ENCODE results near the gene ZBTB16. TPM values are rescaled to one million over a fixed set of nuclear protein-coding genes. Genes with fewer than 3 reads are reported as not detected.

Gene ZBTB16
- total RNA-seq, 1 donor from 2014 or later: not detected

DNA sequence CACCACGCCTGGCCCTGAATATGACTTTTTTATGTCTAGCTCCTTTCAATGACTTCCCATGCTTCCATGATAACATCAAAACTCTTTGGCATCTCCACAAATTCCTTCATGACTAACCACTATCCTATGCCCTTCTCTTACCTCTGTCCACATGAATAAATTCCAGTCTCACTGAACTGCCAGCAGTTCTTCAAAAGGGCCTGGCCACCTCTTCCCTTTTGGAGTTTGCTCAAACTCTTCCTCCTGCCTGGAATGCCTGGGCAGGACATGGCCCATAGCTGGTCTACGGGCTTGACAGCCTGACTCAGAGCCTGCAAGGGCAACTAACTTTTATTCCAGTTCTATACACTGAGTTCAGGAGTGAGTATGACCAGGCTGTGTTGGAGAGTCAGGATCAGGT lies 41.8 kb upstream of the ZBTB16 start:
- H3K27ac Mint-ChIP-seq: no peak overlapping the region
- H3K27me3 Mint-ChIP-seq (ENCODE audit: low read depth): peaks cover 40% of the 10 kb centered on the region
- H3K4me1 Mint-ChIP-seq: no peaks in the 10 kb centered on the region
- no peaks in the 10 kb centered on the region for H3K9me3 Mint-ChIP-seq
- no peak for DNase-seq (ENCODE audit: low spot score in 2 of 2, unreplicated experiment in 2 of 2)
- H3K4me3 Mint-ChIP-seq: no peak overlapping the region
- H3K36me3 Mint-ChIP-seq: no peaks in the 10 kb centered on the region
- TF ChIP-seq CTCF (IDR thresholded peaks at IDR 0.05; ENCODE audit: unreplicated experiment): no peak

- H3K36me3 Mint-ChIP-seq: no peaks in the 10 kb centered on the region
- no peaks in the 10 kb centered on the region for H3K9me3 Mint-ChIP-seq
- no peak for DNase-seq (ENCODE audit: low spot score in 2 of 2, unreplicated experiment in 2 of 2)
- peaks cover 43% of the 10 kb centered on the region for H3K27me3 Mint-ChIP-seq (ENCODE audit: low read depth)
- no peaks in the 10 kb centered on the region for H3K4me1 Mint-ChIP-seq
- no peak overlapping the region for H3K4me3 Mint-ChIP-seq
- no peak for TF ChIP-seq CTCF (IDR thresholded peaks at IDR 0.05; ENCODE audit: unreplicated experiment)
- H3K27ac Mint-ChIP-seq: no peak overlapping the region
Measured at GRCh38 chr11:114019046-114019445, 40.5 kb upstream of the ZBTB16 start.

- no peak for DNase-seq (ENCODE audit: low spot score in 2 of 2, unreplicated experiment in 2 of 2)
- no peak for TF ChIP-seq CTCF (IDR thresholded peaks at IDR 0.05; ENCODE audit: unreplicated experiment)
- H3K9me3 Mint-ChIP-seq: no peaks in the 10 kb centered on the region
- no peak overlapping the region for H3K27ac Mint-ChIP-seq
- H3K4me3 Mint-ChIP-seq: no peak overlapping the region
- peaks cover 44% of the 10 kb centered on the region for H3K27me3 Mint-ChIP-seq (ENCODE audit: low read depth)
- H3K36me3 Mint-ChIP-seq: no peaks in the 10 kb centered on the region
- no peaks in the 10 kb centered on the region for H3K4me1 Mint-ChIP-seq
Measured at GRCh38 chr11:114019574-114019973, 39.9 kb upstream of the ZBTB16 start.

DNA sequence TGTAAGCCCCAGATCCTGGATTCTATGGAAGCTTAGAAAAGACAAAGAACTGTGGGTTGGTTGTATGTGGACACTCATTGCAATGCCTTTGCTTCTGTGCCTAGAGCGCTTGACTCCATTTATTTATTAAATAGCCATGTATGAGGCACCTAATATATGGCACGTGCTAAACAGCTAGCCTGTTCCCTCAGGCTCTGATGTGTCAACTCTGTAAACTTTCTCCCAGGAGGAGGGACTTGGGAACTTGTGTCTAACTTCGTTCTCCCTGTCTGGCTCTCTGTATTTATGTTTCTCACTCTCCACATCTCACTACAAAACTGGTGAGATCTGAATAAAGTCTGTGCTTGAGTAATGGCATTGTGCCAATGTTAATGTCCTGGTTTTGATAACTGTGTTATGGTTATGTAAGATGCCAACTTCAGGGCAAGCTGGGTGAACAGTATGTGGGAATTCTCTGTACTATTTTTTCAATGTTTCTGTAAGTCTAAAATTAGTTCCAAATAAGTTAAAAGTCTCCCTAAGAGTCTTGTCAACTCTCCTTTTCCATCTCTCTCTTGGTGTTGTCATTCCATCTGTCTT lies 34.1 kb upstream of the ZBTB16 start:
- no peaks in the 10 kb centered on the region for H3K9me3 Mint-ChIP-seq
- peaks cover 80% of the 10 kb centered on the region for H3K27me3 Mint-ChIP-seq (ENCODE audit: low read depth)
- H3K4me1 Mint-ChIP-seq: no peaks in the 10 kb centered on the region
- no peak for DNase-seq (ENCODE audit: low spot score in 2 of 2, unreplicated experiment in 2 of 2)
- no peak overlapping the region for H3K4me3 Mint-ChIP-seq
- H3K36me3 Mint-ChIP-seq: no peaks in the 10 kb centered on the region
- no peak overlapping the region for H3K27ac Mint-ChIP-seq
- no peak for TF ChIP-seq CTCF (IDR thresholded peaks at IDR 0.05; ENCODE audit: unreplicated experiment)

- H3K36me3 Mint-ChIP-seq: no peaks in the 10 kb centered on the region
- TF ChIP-seq CTCF (IDR thresholded peaks at IDR 0.05; ENCODE audit: unreplicated experiment): no peak
- no peak for DNase-seq (ENCODE audit: low spot score in 2 of 2, unreplicated experiment in 2 of 2)
- no peaks in the 10 kb centered on the region for H3K4me1 Mint-ChIP-seq
- H3K27me3 Mint-ChIP-seq (ENCODE audit: low read depth): peaks cover 86% of the 10 kb centered on the region
- no peaks in the 10 kb centered on the region for H3K9me3 Mint-ChIP-seq
- H3K27ac Mint-ChIP-seq: no peak overlapping the region
- H3K4me3 Mint-ChIP-seq: no peak overlapping the region
Measured at GRCh38 chr11:114026355-114026754, 33.2 kb upstream of the ZBTB16 start.

GRCh38 chr11:114027391-114027790 lies 32.1 kb upstream of the ZBTB16 start:
- no peak for DNase-seq (ENCODE audit: low spot score in 2 of 2, unreplicated experiment in 2 of 2)
- no peaks in the 10 kb centered on the region for H3K36me3 Mint-ChIP-seq
- no peak overlapping the region for H3K4me3 Mint-ChIP-seq
- no peak for TF ChIP-seq CTCF (IDR thresholded peaks at IDR 0.05; ENCODE audit: unreplicated experiment)
- no peaks in the 10 kb centered on the region for H3K9me3 Mint-ChIP-seq
- H3K4me1 Mint-ChIP-seq: no peaks in the 10 kb centered on the region
- peaks cover 88% of the 10 kb centered on the region for H3K27me3 Mint-ChIP-seq (ENCODE audit: low read depth)
- no peak overlapping the region for H3K27ac Mint-ChIP-seq

Data from mesothelial cell of epicardium (in vitro differentiated cells).